Dermis microvascular lymphatic vessel endothelial cell (primary cell): ENCODE data around the gene NUP93. TPM values are rescaled to one million over a fixed set of nuclear protein-coding genes. Genes with fewer than 3 reads are reported as not detected.

Source experiments
- DNase-seq, 2 donors: peaks; one replicate each; pipeline versions ENCODE4 v3.0.0 to v3.0.0-alpha.2; 2010; ENCODE audit warnings: low read depth in 2 of 2
- total RNA-seq: library from RNA; depleted of rRNA; stranded (reverse); fragments of >200 nt; gene quantifications from 2 replicates; pipeline ENCODE4 v1.2.1, GENCODE V29; 2014

Gene NUP93
- total RNA-seq, 1 donor from 2014 or later: 85.4 TPM

- DNase-seq: peak; percentile 35 to 51
These were observed 84.9 kb downstream of the NUP93 start for GRCh38 chr16:56814537-56815432.

GRCh38 chr16:56815721-56816120 is 85.8 kb downstream of the NUP93 start:
- no peak for DNase-seq

- no peak for DNase-seq
These were observed 87.1 kb downstream of the NUP93 start for GRCh38 chr16:56817056-56817455.

GRCh38 chr16:56817938-56818337 is 88.0 kb downstream of the NUP93 start:
- DNase-seq: no peak

DNA sequence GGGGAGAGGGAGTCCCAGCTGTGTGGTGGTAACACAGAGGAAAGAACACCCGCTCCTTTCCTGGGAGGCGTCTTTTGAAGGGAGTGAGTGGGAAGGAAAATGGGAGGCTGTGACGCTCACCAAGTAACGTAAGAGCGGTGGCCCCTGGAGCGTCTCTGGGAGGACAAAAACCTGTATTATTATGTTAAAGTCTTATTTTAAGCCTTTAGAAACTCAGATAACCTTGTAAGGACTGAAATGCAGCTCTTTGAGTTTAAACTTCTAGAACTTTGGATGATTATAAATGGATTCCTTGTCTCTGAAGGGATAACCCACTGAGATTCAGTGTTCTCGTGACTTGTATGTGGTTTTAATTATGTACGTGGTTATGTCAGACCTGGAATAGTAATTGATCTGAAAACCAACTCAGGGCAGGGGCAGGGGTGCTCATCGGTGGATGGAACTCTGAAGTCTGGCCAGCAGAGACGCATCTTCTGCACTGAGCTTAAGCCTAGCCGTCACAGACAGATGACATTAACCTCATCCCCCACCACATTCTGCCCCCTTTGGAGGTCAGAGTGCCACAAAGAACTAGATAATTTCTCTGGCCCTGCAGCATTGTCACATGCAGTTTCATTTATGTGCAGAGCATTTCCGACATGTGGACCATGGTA is 93.3 kb downstream of the NUP93 start:
- DNase-seq: no peak

GRCh38 chr16:56824331-56824730 is 94.4 kb downstream of the NUP93 start:
- no peak for DNase-seq

DNA sequence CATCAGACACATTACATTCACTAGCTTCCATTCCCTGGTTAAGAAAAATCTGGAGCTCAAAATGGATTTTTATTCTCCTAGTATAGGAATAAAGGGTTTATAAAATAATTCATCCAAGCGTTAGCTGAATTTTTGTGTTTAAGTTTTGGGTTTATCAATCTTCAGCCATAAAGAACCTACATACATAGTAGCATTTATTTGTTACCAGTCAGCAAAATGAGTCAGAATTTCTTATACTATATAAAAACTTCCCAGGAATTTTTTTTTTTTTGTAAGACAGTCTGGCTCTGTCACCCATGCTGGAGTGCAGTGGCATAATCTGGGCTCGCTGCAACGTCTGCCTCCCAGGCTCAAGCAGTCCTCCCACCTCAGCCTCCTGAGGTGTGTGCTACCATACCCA is 94.9 kb downstream of the NUP93 start:
- no peak for DNase-seq

GRCh38 chr16:56825826-56826225 is 95.9 kb downstream of the NUP93 start:
- DNase-seq: no peak

DNA sequence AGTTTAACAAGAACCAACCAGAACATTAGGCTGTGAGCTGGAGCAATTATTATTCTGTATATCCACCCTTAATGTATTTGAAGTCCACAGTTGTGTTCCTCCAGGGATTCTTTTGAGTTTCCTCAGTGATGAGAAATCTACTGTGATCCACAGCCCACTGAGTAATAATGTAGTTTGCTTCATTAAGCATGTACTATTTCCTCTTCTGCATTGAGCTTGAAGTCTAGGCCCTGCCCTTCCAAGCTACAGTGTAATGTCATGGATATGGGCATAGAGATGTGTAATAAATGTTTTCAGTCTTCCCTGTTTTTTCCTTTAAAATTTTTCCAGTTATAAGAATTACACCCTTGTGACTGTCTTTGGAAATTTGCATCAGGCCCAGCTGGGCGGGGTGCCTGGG is 98.7 kb downstream of the NUP93 start:
- DNase-seq: no peak

GRCh38 chr16:56830669-56831068 is 100.7 kb downstream of the NUP93 start:
- DNase-seq: no peak

DNA sequence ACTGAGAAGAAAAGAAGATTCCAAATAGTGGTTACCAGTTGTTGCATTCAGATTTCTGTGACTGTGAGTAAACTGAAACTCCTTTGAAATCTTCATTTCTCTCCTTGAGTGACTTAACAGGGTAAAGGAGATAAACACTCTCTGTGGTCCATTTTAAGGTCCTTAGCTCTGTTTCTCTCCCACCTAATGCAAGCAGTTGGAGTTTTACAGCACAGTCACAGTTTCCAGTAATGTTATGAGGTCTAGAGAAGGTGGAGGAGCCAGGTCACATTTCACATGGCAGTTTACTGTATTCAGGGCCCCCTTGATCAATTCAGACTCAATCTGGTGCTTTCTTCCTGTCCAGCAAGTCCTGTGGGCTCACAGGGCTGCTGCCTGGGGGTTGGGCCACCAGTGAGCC is 102.8 kb downstream of the NUP93 start:
- no peak for DNase-seq

- DNase-seq: no peak
These were observed 103.5 kb downstream of the NUP93 start for GRCh38 chr16:56833243-56833970.

DNA sequence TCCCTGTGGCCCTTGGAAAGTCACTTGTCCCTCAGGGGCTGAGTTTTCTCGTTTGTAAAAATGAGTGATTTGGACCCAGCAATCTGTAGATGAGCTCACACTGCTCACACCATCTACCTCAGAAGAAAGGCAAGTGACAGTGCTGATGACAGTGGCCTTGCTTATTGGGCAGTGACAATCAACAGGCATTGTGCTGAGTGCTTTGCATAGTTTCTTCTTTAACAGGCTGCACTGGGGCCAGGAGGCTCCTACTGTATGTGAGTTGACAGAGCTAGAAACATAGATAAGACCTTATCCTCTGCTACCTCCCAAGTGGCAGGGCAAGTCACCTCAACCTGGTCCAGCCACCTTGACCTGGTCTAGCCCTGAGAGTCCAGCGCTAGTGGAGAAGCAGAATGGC is 105.4 kb downstream of the NUP93 start:
- no peak for DNase-seq

GRCh38 chr16:56836410-56837230 is 106.7 kb downstream of the NUP93 start:
- DNase-seq: no peak

- no peak for DNase-seq
These were observed 108.9 kb downstream of the NUP93 start for GRCh38 chr16:56838622-56839337.

GRCh38 chr16:56841233-56841632 is 111.3 kb downstream of the NUP93 start:
- DNase-seq: no peak

DNA sequence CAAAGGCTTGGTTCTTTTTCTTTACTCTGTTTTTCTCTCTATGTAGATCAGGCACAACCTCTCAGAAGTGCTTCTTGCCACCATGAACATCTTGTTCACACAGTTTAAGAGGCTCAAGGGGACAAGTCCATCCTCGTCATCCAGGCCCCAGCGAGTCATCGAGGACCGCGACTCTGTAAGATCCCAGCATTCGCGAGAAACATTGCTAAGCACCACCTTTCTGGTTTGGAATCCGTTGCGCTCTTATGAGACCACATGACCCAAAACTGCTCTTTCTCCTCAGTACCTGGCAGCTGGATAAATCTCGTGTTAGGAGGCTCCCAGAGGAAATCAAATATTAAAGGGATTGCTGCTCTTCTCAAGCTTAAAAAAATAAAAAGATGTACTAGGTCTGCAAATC is 111.7 kb downstream of the NUP93 start:
- no peak for DNase-seq

- no peak for DNase-seq
These were observed 112.2 kb downstream of the NUP93 start for GRCh38 chr16:56842133-56842532.

GRCh38 chr16:56844056-56844455 is 114.1 kb downstream of the NUP93 start:
- DNase-seq: no peak

GRCh38 chr16:56847173-56847910 is 117.4 kb downstream of the NUP93 start:
- DNase-seq: no peak
